Measurements from ENCODE around the gene NKD2. TPM values are rescaled to one million over a fixed set of nuclear protein-coding genes. Genes with fewer than 3 reads are reported as not detected.

The NKD2 gene
- total RNA-seq, 1 donor from 2014 or later = 0.26 TPM

DNA sequence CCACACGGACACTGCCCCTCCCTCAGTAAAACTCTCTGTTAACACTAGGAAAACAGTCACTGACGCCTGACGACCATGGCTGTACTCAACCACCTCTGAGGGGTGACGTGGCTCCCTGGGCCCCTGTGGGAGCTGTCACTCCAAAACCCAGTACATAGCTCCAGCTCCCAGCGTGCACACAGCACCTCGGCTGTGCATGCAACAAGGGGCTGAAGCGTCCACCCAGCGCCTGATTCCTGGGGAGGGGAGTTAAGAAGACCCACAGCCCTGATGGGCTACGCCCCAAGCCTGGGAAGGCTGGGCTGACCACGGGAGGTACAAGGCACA lies 66.9 kb downstream of the NKD2 start:
- DNase-seq (ENCODE audit: low read depth) (no peak), FAIRE-seq (no peak)
- no peak for TF ChIP-seq CTCF (IDR thresholded peaks at IDR 0.05; ENCODE audit: insufficient read depth, low read length, severe bottlenecking)
- Histone ChIP-seq H3K36me3 (ENCODE audit: control insufficient read depth, insufficient read depth, low read length) (no peaks in the 10 kb centered on the region), H3K4me3 (ENCODE audit: low read depth, low read length) (no peak overlapping the region), H3K27me3 (ENCODE audit: control insufficient read depth, insufficient read depth, low read length) (no peaks in the 10 kb centered on the region)

GRCh38 chr5:1075931-1076330 lies 67.3 kb downstream of the NKD2 start:
- H3K4me3 ChIP-seq (ENCODE audit: low read depth, low read length) = no peak overlapping the region
- no peak for TF ChIP-seq CTCF (IDR thresholded peaks at IDR 0.05; ENCODE audit: insufficient read depth, low read length, severe bottlenecking)
- FAIRE-seq (no peak), DNase-seq (ENCODE audit: low read depth) (no peak)
- no peaks in the 10 kb centered on the region for H3K36me3 ChIP-seq (ENCODE audit: control insufficient read depth, insufficient read depth, low read length)
- no peaks in the 10 kb centered on the region for H3K27me3 ChIP-seq (ENCODE audit: control insufficient read depth, insufficient read depth, low read length)

- H3K27me3 ChIP-seq (ENCODE audit: control insufficient read depth, insufficient read depth, low read length) = no peaks in the 10 kb centered on the region
- FAIRE-seq (no peak), DNase-seq (ENCODE audit: low read depth) (no peak)
- H3K36me3 ChIP-seq (ENCODE audit: control insufficient read depth, insufficient read depth, low read length) = no peaks in the 10 kb centered on the region
- H3K4me3 ChIP-seq (ENCODE audit: low read depth, low read length) = no peak overlapping the region
- no peak for TF ChIP-seq CTCF (IDR thresholded peaks at IDR 0.05; ENCODE audit: insufficient read depth, low read length, severe bottlenecking)
Observed at GRCh38 chr5:1076406-1076805, 67.8 kb downstream of the NKD2 start.

GRCh38 chr5:1077026-1077425 lies 68.4 kb downstream of the NKD2 start:
- FAIRE-seq (no peak), DNase-seq (ENCODE audit: low read depth) (no peak)
- Histone ChIP-seq H3K4me3 (ENCODE audit: low read depth, low read length) (no peak overlapping the region), H3K27me3 (ENCODE audit: control insufficient read depth, insufficient read depth, low read length) (no peaks in the 10 kb centered on the region), H3K36me3 (ENCODE audit: control insufficient read depth, insufficient read depth, low read length) (no peaks in the 10 kb centered on the region)
- TF ChIP-seq CTCF (IDR thresholded peaks at IDR 0.05; ENCODE audit: insufficient read depth, low read length, severe bottlenecking) = no peak

GRCh38 chr5:1077491-1078020 lies 69.0 kb downstream of the NKD2 start:
- no peak overlapping the region for H3K4me3 ChIP-seq (ENCODE audit: low read depth, low read length)
- FAIRE-seq = no peak
- no peak for TF ChIP-seq CTCF (IDR thresholded peaks at IDR 0.05; ENCODE audit: insufficient read depth, low read length, severe bottlenecking)
- DNase-seq (ENCODE audit: low read depth) = no peak
- H3K27me3 ChIP-seq (ENCODE audit: control insufficient read depth, insufficient read depth, low read length) = no peaks in the 10 kb centered on the region
- H3K36me3 ChIP-seq (ENCODE audit: control insufficient read depth, insufficient read depth, low read length) = no peaks in the 10 kb centered on the region

DNA sequence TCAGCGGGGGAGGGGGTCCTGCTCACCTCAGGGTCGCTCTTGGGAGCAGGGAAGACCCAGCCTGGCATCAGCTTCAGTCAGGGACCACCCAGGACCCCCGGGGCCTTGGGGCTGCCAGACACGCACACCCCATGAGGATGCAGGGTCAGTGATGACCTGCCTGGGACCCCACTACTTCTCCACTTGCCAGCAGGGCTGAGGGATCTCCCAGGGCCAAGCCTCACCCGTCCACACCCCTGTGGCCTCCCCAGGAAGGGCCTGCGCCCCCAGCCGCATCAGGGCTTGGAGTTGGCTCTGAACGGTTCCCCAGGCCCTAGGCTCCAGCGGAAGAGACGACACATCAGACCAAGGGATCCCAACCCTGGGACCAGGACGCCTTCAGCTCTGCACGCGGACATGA lies 69.6 kb downstream of the NKD2 start:
- FAIRE-seq = no peak
- no peak overlapping the region for H3K4me3 ChIP-seq (ENCODE audit: low read depth, low read length)
- no peaks in the 10 kb centered on the region for H3K27me3 ChIP-seq (ENCODE audit: control insufficient read depth, insufficient read depth, low read length)
- TF ChIP-seq CTCF (IDR thresholded peaks at IDR 0.05; ENCODE audit: insufficient read depth, low read length, severe bottlenecking) = no peak
- no peaks in the 10 kb centered on the region for H3K36me3 ChIP-seq (ENCODE audit: control insufficient read depth, insufficient read depth, low read length)
- no peak for DNase-seq (ENCODE audit: low read depth)
